ENCODE measurements around the gene SLC27A5. TPM values are rescaled to one million over a fixed set of nuclear protein-coding genes. Genes with fewer than 3 reads are reported as not detected.
A peak's percentile ranks its signal among the peaks of the same experiment; 100 is the strongest.

SLC27A5 gene
- total RNA-seq, 4 donors from 2014 or later: 10.6 to 22.4 (median 17.7) TPM

DNA sequence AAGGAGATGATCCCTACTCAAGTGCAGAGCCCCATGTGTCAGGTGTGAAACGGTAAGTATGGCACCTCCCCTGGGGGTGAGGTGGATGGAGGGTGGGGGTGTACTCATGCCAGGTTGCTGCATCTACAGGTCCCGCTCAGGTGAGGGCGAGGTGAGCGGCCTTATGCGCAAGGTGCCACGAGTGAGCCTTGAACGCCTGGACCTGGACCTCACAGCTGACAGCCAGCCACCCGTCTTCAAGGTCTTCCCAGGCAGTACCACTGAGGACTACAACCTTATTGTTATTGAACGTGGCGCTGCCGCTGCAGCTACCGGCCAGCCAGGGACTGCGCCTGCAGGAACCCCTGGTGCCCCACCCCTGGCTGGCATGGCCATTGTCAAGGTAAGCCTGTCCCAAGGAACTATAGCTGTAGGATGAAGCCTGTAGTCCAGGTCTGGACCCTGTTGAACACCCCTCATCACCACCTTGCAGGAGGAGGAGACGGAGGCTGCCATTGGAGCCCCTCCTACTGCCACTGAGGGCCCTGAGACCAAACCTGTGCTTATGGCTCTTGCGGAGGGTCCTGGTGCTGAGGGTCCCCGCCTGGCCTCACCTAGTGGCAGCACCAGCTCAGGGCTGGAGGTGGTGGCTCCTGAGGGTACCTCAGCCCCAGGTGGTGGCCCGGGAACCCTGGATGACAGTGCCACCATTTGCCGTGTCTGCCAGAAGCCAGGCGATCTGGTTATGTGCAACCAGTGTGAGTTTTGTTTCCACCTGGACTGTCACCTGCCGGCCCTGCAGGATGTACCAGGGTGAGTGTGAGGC lies 37.3 kb upstream of the SLC27A5 start:
- no peaks in the 10 kb centered on the region for H3K27me3 ChIP-seq
- intact Hi-C loops (cut with DNase I): no loop called here
- WGBS, 2 donors: 71 to 96% methylated on average over 2 to 10 of the region's 20 CpGs
- peaks cover 21 to 25% of the 10 kb centered on the region in 2 donors for H3K4me1 ChIP-seq
- no peak overlapping the region for H3K4me3 ChIP-seq (replicated peaks in 1 of 3)
- H3K36me3 ChIP-seq: peaks cover 53 to 58% of the 10 kb centered on the region in 2 donors
- TF ChIP-seq CTCF (IDR thresholded peaks at IDR 0.05) (no peak), POLR2A (IDR thresholded peaks at IDR 0.05) (no peak)
- no peak for DNase-seq
- H3K27ac ChIP-seq: no peak overlapping the region
- no peaks in the 10 kb centered on the region for H3K9me3 ChIP-seq

- Histone ChIP-seq H3K27ac (no peak overlapping the region), H3K36me3 (peaks cover 53 to 57% of the 10 kb centered on the region in 2 donors), H3K4me3 (replicated peaks in 1 of 3) (no peak overlapping the region), H3K9me3 (no peaks in the 10 kb centered on the region), H3K4me1 (peaks cover 22 to 23% of the 10 kb centered on the region in 2 donors), H3K27me3 (no peaks in the 10 kb centered on the region)
- TF ChIP-seq POLR2A (IDR thresholded peaks at IDR 0.05): no peak
- intact Hi-C loops (cut with DNase I): no loop called here
- DNase-seq: no peak
- 93 to 94% methylated on average over 18 of the region's 18 CpGs for WGBS, 2 donors
Measured at GRCh38 chr19:58547323-58548312, 35.8 kb upstream of the SLC27A5 start.

DNA sequence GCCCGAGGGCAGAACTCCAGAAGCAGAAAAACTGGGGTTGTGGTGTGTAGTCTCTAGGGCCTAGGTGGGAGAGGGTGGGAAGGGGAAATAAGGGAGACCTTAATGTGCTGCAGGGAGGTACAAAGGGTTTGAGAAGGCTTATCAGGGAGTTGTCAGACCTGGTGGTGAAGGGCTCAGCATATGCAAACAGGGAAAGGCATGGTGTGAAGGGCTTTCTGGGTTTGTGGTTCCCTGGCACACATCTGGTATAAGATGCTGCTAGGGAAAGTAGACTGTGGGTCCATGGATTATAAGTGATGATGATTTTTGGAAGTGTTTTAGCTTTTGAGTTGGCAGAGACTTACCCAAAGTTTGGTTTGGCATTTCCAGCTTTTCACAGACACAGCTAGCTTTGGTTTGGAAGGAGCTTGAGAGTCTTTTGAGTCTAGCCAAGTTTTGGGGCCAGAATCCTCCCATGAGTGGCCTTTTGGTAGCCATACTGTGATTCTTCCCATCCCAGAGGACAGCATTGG lies 34.3 kb upstream of the SLC27A5 start:
- Histone ChIP-seq H3K4me3 (replicated peaks in 1 of 3) (peak overlapping the region in 1 of 3 donors; percentile 96), H3K36me3 (peaks cover 41 to 42% of the 10 kb centered on the region in 2 donors), H3K9me3 (no peaks in the 10 kb centered on the region), H3K27ac (no peak overlapping the region), H3K4me1 (peaks cover 22 to 23% of the 10 kb centered on the region in 2 donors), H3K27me3 (no peaks in the 10 kb centered on the region)
- no peak for DNase-seq
- TF ChIP-seq CTCF (IDR thresholded peaks at IDR 0.05) (no peak), POLR2A (IDR thresholded peaks at IDR 0.05) (no peak)
- intact Hi-C loops (cut with DNase I): no loop called here
- 25 to 35% methylated on average over 1 of the region's 1 CpG for WGBS, 2 donors

- Histone ChIP-seq H3K27me3 (no peaks in the 10 kb centered on the region), H3K9me3 (no peaks in the 10 kb centered on the region), H3K4me1 (peaks cover 22 to 23% of the 10 kb centered on the region in 2 donors), H3K4me3 (replicated peaks in 1 of 3) (peak overlapping the region; percentile 45 to 96 (median 85)), H3K27ac (peak overlapping the region in 2 of 3 donors; percentile 49 to 73), H3K36me3 (peaks cover 35 to 36% of the 10 kb centered on the region in 2 donors)
- no peak for DNase-seq
- intact Hi-C loops (cut with DNase I): no loop called here
- WGBS, 2 donors: 13% methylated on average over 12 to 16 of the region's 21 CpGs
- TF ChIP-seq CTCF (IDR thresholded peaks at IDR 0.05) (no peak), POLR2A (IDR thresholded peaks at IDR 0.05) (no peak)
Measured at GRCh38 chr19:58545286-58546018, 33.7 kb upstream of the SLC27A5 start.
